GM19025 (cell line): ENCODE measurements around the gene RRBP1.

ENCODE experiments used
- ATAC-seq: cut with Tn5 transposase; IDR thresholded peaks from one replicate; pipeline ENCODE4 v1.9.1; 2021; ENCODE audit warnings: mild to moderate bottlenecking, low read depth, moderate library complexity; ENCODE audit not compliant: unreplicated experiment

The RRBP1 gene

GRCh38 chr20:17682103-17682888 is at the start of gene RRBP1:
Gene RRBP1 (minus strand): TSS chr20:17682242. CDS start chr20:17660507, 21,735 bp downstream.
- ATAC-seq = peak; percentile 85

DNA sequence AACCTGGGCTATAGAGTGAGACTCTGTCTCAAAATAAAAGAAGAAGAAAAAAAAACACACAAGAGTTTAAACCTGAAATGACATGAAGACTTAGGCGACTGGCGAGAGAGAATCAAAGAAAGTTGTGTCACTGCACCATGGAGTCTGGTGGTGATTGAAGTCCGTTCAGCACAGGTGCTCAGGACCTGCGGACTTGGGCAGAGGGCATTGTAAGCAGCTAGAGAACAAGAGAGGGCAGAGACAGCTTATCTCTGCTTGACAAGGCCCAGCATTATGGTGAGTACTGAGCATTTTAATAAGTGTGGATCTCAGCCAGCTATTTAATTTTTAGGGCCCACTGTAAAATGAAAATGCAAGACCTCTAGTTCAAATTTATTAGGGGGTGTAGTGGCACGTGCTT is 49.2 kb upstream of the RRBP1 start:
- ATAC-seq = no peak

GRCh38 chr20:17730071-17730470 is 48.0 kb upstream of the RRBP1 start:
- ATAC-seq = no peak

- no peak for ATAC-seq
These were observed 46.0 kb upstream of the RRBP1 start for GRCh38 chr20:17728074-17728473.

- no peak for ATAC-seq
These were observed 45.3 kb upstream of the RRBP1 start for GRCh38 chr20:17727351-17727750.

DNA sequence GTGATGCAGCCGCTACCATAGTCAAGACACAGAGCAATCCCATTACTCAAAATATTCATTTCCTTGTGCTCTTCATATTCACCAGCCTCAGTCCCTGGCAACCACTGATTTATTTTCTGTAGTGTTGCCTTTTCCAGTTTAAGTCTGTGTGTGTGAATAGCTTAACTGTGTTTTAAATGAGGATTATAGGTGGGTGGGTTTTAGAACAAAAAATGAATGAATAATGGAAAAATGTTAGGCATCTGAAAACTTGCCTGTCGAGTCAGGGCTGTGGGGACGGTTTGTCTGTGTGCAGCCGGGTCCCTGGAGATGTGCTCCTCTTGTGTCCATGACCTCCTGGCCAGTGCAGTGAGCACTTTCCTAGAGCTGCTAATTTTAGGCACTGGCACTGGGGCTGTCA is 44.9 kb upstream of the RRBP1 start:
- ATAC-seq = no peak

DNA sequence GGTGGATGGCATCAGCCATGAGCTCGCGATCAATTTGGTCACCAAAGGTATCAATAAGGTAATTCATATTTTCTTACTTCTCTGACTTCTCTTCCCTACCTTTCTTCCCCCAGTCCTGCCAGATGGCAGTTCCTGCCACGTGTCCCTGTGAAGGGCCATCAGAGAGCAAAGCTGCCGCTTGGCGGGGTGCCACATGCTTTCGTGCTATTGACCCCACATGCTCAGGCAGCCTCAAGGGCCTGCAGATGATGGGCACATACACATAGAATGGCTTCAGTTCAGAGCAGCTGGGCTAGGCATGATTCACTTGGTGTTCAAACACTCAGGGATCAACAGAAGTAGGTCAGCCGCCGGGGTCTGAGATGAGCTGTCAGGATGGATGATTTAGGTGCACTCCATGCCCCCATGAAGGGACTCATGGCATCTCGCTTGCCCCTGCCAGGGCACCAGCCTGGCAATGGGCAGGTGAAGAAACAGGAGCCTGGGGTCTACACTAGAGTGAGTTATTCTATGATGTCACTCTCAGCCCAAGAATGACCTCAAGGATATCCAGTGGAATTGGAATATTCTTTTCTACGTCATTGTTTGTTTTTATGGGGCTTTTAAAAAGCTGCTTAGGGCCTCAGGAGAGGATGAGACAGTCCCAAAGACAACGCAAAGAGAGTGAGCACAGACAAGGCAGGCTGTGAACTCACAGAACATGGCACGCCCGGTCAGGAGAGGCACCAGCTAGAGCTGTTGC is 43.2 kb upstream of the RRBP1 start:
- ATAC-seq = no peak

DNA sequence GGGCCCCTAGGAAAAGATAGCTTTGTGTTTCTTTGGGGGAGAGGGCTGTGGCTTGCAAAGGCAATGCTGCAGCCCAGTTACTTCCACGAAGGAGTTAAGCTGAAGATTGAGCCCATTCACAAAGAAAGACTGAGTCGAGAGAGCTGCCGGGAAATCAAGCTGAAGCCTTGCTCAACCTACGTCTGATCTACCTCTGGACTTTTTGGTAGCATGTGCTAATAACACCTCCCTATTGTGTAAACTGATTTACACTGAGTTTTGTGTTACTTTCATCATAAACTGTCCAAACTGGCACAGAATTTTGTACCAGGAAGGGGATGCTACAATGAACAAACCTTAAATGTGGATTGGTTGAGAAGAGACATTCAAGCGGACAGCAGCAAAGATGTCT is 41.3 kb upstream of the RRBP1 start:
- no peak for ATAC-seq

DNA sequence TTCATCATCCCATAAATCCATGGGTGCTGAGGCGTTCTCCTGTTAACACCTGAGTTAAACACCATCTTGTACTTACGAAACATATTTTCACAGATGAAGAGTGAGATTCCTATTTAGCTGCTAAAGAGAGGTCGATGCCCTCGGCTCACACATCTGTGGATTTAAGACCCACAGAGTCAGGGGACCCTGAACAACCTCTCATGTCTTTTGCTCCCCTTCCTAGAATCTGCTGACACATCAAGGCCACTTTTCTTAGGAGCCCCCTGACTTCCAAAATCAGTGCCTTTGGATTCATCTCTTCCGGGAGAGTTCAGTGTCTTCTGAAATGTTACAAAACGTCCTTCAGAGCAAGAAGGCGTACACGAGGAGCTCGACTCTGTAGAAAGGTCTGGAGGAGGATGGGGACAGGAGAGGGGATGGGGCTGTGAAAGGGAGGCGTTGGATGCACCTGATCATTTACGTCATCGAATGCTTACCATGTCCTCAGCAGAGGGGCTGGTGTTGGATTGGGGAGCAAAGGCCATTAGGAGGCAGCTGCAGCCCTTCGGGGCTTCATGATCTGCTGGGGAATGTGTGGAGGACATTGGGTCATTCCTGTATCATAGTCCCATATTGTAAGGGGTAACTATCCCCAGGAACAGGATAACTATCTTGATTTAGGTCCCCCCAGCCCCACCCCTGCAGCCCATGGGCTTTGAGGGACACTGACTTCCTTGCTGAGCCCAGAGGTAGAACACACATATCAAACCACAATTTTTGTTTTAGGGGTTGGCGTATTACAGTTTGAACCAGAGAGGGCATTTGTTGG is 40.7 kb upstream of the RRBP1 start:
- ATAC-seq = no peak

- ATAC-seq = no peak
These were observed 39.9 kb upstream of the RRBP1 start for GRCh38 chr20:17721802-17722486.

GRCh38 chr20:17720755-17721154 is 38.7 kb upstream of the RRBP1 start:
- ATAC-seq = no peak

GRCh38 chr20:17716331-17716730 is 34.3 kb upstream of the RRBP1 start:
- no peak for ATAC-seq

- no peak for ATAC-seq
These were observed 33.0 kb upstream of the RRBP1 start for GRCh38 chr20:17715075-17715474.

DNA sequence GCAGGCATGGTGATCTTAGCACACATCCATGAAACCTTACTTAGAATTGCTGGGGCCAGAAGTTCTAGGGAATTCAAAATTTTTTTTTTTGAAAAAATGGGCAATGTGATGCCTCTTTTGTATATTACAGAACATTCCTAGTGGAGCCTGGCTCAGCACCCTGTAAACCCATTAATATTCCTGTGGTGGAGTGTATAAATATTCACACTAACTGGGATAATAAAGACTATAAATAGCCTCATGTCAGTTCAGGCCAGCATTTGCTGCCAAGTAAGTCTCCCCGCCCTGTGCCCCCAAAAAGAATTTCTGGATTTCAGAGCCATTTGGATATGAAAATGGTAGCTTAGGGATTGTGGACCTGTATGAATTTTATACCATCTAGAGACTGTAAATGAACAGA is 32.6 kb upstream of the RRBP1 start:
- no peak for ATAC-seq

- ATAC-seq = no peak
These were observed 30.7 kb upstream of the RRBP1 start for GRCh38 chr20:17712708-17713107.

GRCh38 chr20:17712201-17712600 is 30.2 kb upstream of the RRBP1 start:
- no peak for ATAC-seq

- no peak for ATAC-seq
These were observed 29.2 kb upstream of the RRBP1 start for GRCh38 chr20:17711267-17711627.

DNA sequence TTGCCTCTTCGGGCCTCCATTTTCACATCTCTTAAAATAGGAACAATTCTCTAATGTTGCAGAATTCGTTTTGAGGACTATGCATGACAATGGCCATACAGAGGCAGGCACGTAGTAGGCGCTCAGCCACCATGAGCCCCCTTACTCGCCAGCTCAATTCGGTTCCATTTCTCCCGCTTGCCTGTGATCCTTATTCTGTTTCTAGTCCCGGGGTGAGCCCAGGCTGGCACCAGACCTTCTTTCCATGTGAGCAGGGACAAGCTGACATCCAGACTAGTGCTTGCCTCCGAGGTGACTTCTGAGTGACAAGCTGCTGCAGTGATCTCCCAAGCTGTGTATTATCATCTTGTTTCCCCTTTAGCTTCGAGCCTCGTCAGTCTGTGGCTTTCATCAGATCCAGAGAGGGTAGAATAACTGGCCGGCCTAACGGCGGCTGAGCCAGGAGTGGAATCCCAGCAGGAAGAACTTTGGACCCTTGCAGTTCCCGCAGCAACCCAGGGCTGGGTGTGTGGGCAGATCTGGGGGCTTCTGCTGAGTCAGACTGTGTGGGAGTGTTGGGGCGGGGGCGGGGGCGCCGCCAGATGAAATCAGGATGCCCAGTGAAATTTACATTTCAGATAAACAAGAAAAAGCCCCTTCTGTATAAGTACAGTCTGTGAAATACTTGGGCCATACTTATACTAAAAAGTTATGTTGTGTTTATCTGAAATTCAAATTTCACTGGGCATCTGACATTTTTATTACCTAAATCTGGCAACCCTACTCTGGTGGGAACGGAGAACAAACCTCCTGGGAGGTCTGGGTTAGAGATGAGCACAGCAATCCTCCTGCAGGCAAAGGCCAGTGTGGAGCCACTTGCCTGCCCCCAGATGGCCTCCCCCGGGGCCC is 28.6 kb upstream of the RRBP1 start:
- ATAC-seq = no peak

- no peak for ATAC-seq
These were observed 27.6 kb upstream of the RRBP1 start for GRCh38 chr20:17709361-17710293.
